ENCODE results near the gene GRXCR2. TPM values are rescaled to one million over a fixed set of nuclear protein-coding genes. Genes with fewer than 3 reads are reported as not detected.
A peak's percentile ranks its signal among the peaks of the same experiment; 100 is the strongest.

The GRXCR2 gene
- total RNA-seq, 1 donor from 2014 or later: not detected

DNA sequence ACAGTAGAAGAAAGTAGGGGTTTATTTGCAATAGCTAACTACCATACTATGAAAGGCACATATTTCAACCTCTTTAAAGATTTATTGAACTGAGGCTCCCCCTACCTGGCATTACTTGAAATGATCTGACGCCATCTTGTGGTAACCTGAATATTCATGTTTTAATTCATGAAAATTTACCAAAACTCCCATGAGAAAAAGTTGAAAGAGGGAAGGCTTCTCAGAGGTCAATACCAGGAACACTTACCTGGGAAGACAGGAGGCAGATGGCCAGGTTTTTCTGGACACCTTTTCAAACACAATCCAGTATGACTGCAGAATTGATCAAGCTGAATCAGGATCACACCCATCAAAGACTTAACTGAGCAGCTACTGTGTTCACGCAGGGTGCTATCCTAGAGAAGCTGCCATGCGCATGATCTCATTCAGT, 47.0 kb downstream of the GRXCR2 start:
- peak; percentile 31 for ATAC-seq (ENCODE audit: low read depth)
- no peak for DNase-seq
- ChIA-PET CTCF (interaction anchor here (0.9 to 2.6 kb wide), 9 partner anchors 9 to 1622 kb away, joined by 3 to 23 read pairs (median 3); partner anchors contain the start of gene PRELID2), POLR2A (no interaction called here)
- no peak overlapping the region for H3K27ac Mint-ChIP-seq
- intact Hi-C loops (cut with micrococcal nuclease): loop anchor here (1.0 to 5.0 kb wide), 4 partner anchors 128 to 1622 kb away; no protein-coding TSS in a partner anchor
- no peaks in the 10 kb centered on the region for H3K4me1 Mint-ChIP-seq
- H3K9me3 Mint-ChIP-seq: no peaks in the 10 kb centered on the region
- H3K4me3 Mint-ChIP-seq: no peak overlapping the region
- TF ChIP-seq, protein P1, sequence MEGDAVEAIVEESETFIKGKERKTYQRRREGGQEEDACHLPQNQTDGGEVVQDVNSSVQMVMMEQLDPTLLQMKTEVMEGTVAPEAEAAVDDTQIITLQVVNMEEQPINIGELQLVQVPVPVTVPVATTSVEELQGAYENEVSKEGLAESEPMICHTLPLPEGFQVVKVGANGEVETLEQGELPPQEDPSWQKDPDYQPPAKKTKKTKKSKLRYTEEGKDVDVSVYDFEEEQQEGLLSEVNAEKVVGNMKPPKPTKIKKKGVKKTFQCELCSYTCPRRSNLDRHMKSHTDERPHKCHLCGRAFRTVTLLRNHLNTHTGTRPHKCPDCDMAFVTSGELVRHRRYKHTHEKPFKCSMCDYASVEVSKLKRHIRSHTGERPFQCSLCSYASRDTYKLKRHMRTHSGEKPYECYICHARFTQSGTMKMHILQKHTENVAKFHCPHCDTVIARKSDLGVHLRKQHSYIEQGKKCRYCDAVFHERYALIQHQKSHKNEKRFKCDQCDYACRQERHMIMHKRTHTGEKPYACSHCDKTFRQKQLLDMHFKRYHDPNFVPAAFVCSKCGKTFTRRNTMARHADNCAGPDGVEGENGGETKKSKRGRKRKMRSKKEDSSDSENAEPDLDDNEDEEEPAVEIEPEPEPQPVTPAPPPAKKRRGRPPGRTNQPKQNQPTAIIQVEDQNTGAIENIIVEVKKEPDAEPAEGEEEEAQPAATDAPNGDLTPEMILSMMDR (IDR thresholded peaks at IDR 0.05): peak; percentile 58
- no peaks in the 10 kb centered on the region for H3K36me3 Mint-ChIP-seq (ENCODE audit: low read depth)
- no peaks in the 10 kb centered on the region for H3K27me3 Mint-ChIP-seq

DNA sequence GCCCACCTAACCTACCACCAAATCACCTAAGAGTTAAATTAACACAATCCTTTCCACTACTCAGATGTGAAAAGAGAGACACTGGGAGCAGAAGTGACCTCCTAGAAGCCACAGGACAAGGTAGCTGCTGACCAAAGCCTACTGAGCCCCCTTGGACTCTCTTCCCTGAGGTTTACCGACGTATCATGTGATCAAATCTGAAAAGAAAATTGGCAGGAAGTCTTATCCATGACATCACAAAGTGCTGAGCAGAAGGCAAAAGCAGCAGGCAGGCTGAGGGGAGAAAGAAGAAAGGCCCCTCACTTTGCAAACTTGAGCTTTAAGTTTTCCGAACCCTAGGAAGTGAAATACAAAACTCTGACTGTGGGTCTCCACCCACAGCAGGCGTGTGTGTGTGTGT, 48.8 kb downstream of the GRXCR2 start:
- DNase-seq: no peak
- Mint-ChIP-seq H3K27me3 (no peaks in the 10 kb centered on the region), H3K4me1 (no peaks in the 10 kb centered on the region), H3K27ac (no peak overlapping the region), H3K4me3 (no peak overlapping the region), H3K36me3 (ENCODE audit: low read depth) (no peaks in the 10 kb centered on the region), H3K9me3 (no peaks in the 10 kb centered on the region)
- ChIA-PET CTCF (interaction anchor here (1.4 kb wide), 1 partner anchor 1620 kb away, joined by 9 read pairs; no protein-coding TSS in a partner anchor), POLR2A (no interaction called here)
- TF ChIP-seq, protein P1 (IDR thresholded peaks at IDR 0.05): no peak
- intact Hi-C loops (cut with micrococcal nuclease): no loop called here
- ATAC-seq (ENCODE audit: low read depth): no peak

DNA sequence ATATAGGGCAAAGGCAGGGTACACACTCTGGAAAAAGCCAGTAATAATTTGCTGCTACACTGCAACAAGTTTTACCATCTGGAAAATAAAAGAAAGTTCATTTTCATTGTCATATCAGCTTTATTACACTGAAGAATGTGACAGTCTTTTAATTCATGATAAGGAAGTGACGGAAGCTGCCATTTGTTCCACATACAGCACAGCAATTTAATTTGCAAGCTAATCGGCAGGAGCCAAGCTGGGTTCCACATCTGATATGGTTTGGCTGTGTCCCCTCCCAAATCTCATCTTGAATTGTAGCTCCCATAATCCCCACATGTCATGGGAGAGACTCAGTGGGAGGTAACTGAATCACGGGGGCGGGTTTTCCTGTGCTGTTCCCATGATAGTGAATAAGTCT, 54.2 kb downstream of the GRXCR2 start:
- no peak for ATAC-seq (ENCODE audit: low read depth)
- ChIA-PET CTCF (no interaction called here), POLR2A (no interaction called here)
- Mint-ChIP-seq H3K4me3 (no peak overlapping the region), H3K27me3 (no peaks in the 10 kb centered on the region), H3K4me1 (no peaks in the 10 kb centered on the region), H3K36me3 (ENCODE audit: low read depth) (peaks cover 2% of the 10 kb centered on the region), H3K9me3 (no peaks in the 10 kb centered on the region), H3K27ac (no peak overlapping the region)
- no peak for DNase-seq
- TF ChIP-seq, protein P1 (IDR thresholded peaks at IDR 0.05): no peak
- intact Hi-C loops (cut with micrococcal nuclease): no loop called here

DNA sequence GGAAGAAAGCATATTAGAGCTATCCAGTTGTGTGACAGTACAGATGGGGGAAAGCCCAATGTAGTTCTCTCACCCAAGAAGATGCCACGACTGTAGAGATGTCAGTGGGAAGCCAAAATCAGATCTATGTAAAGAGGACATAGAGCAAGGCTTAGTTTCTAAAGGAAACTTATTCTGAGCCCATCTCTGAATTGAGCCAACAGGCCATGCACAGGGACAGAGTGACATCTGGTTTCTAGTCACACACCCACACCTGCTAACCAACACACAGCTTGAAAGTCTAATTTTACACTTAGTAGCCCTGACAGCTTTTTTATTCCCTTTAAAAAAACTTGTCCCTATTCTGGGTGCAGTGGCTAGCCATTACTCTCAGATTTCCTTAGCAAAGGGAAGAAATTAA, 59.9 kb downstream of the GRXCR2 start:
- ChIA-PET CTCF (no interaction called here), POLR2A (no interaction called here)

DNA sequence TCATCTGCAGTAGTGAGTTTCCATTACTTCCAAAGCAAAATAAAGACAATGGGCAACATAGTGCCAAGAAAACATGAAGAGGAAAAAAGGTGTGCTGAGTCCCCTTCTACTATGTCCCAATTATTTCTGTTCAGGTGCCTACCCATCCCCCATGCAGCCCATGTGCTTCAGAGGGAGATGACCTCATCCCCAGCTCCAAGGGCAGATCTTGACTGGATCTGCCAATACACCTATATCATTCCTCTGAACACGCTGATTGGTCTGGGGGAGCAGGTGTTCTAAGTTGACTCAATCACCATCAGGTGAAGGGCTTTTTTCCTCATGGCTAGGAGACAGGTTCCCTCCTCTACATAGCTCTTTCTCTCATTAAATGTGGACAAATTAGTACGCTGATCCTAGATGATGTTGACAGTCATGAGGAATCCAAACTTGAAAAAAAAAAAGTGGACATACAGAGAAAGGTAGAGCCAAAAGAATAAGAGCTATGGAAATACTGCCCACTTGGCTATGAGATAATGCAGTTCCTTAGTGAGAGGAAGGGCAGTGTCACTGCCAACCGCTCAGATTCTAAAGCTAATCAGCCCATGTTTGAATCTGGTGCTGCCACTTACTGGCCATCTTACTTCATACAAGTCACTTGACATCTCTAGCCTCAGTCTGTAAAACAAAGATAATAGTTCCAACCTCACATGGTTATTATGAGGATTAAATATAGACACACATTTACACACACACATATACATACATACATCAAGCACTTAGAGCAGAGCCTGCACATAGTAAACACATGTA, 60.8 kb downstream of the GRXCR2 start:
- CTCF ChIA-PET: no interaction called here
- H3K4me1 Mint-ChIP-seq: no peaks in the 10 kb centered on the region
- no peak overlapping the region for H3K27ac Mint-ChIP-seq
- ATAC-seq (ENCODE audit: low read depth) (no peak), DNase-seq (no peak)
- no peaks in the 10 kb centered on the region for H3K27me3 Mint-ChIP-seq
- POLR2A ChIA-PET: no interaction called here
- no peak overlapping the region for H3K4me3 Mint-ChIP-seq
- H3K9me3 Mint-ChIP-seq: no peaks in the 10 kb centered on the region
- intact Hi-C loops (cut with micrococcal nuclease): no loop called here
- H3K36me3 Mint-ChIP-seq (ENCODE audit: low read depth): peaks cover 2% of the 10 kb centered on the region
- TF ChIP-seq, protein P1 (IDR thresholded peaks at IDR 0.05): no peak

More for the DNA sequence above, 59.9 kb downstream of the GRXCR2 start:
- no peaks in the 10 kb centered on the region for H3K4me1 Mint-ChIP-seq
- no peak overlapping the region for H3K4me3 Mint-ChIP-seq
- peaks cover 2% of the 10 kb centered on the region for H3K36me3 Mint-ChIP-seq (ENCODE audit: low read depth)
- no peaks in the 10 kb centered on the region for H3K9me3 Mint-ChIP-seq
- H3K27ac Mint-ChIP-seq: no peak overlapping the region
- no peaks in the 10 kb centered on the region for H3K27me3 Mint-ChIP-seq
- DNase-seq (no peak), ATAC-seq (ENCODE audit: low read depth) (no peak)
- intact Hi-C loops (cut with micrococcal nuclease): no loop called here
- TF ChIP-seq, protein P1 (IDR thresholded peaks at IDR 0.05): no peak

Other genes with a start within 250 kb of the GRXCR2 start
- 2.6 and 3.3 TPM in 2 replicates for gene PRELID2, start 37.7 kb downstream of the GRXCR2 start, total RNA-seq
- gene SH3RF2, start 63.6 kb upstream of the GRXCR2 start, total RNA-seq: not detected in 2 replicates
- gene PLAC8L1, start 232.6 kb upstream of the GRXCR2 start, total RNA-seq: 0.37 and 0.78 TPM in 2 replicates

Measured in activated B cell treated with CpG ODN at 0.5 μM for 24 hours (primary cell).